ENCODE data around the gene NISCH. TPM values are rescaled to one million over a fixed set of nuclear protein-coding genes. Genes with fewer than 3 reads are reported as not detected.
"Not testable (repeated sequence)": the region's sequence is repeated elsewhere in the genome, so short reads cannot be mapped to it uniquely, and the experiment has no call there.

NISCH gene
- total RNA-seq, 1 experiment from 2014 or later, result 25.7 TPM

- DNase-seq (ENCODE audit: low spot score), result no peak
Observed at GRCh38 chr3:52525680-52526561, 70.5 kb downstream of the NISCH start.

- not testable (repeated sequence) for DNase-seq (ENCODE audit: low spot score)
Observed at GRCh38 chr3:52526671-52527038, 71.3 kb downstream of the NISCH start.

GRCh38 chr3:52527039-52527731, 71.8 kb downstream of the NISCH start:
- DNase-seq (ENCODE audit: low spot score), result no peak

- DNase-seq (ENCODE audit: low spot score), result no peak
Observed at GRCh38 chr3:52527732-52528585, 72.6 kb downstream of the NISCH start.

- no peak for DNase-seq (ENCODE audit: low spot score)
Observed at GRCh38 chr3:52528586-52529375, 73.4 kb downstream of the NISCH start.

GRCh38 chr3:52529376-52530333, 74.3 kb downstream of the NISCH start:
- no peak for DNase-seq (ENCODE audit: low spot score)

- no peak for DNase-seq (ENCODE audit: low spot score)
Observed at GRCh38 chr3:52530918-52531826, 75.8 kb downstream of the NISCH start.

- DNase-seq (ENCODE audit: low spot score), result no peak
Observed at GRCh38 chr3:52531860-52532516, 76.6 kb downstream of the NISCH start.

GRCh38 chr3:52532517-52532837, 77.1 kb downstream of the NISCH start:
- DNase-seq (ENCODE audit: low spot score), result peak; percentile 47

- no peak for DNase-seq (ENCODE audit: low spot score)
Observed at GRCh38 chr3:52532838-52533622, 77.6 kb downstream of the NISCH start.

GRCh38 chr3:52533623-52534280, 78.3 kb downstream of the NISCH start, which contains the start of gene NT5DC2:
TSS of gene NT5DC2 (minus strand) at chr3:52533857. CDS start at chr3:52533737, 120 bp downstream.
- peak; percentile 21 for DNase-seq (ENCODE audit: low spot score)

- DNase-seq (ENCODE audit: low spot score), result no peak
Observed at GRCh38 chr3:52534281-52535183, 79.1 kb downstream of the NISCH start.

GRCh38 chr3:52535411-52536111, 80.2 kb downstream of the NISCH start:
- no peak for DNase-seq (ENCODE audit: low spot score)

GRCh38 chr3:52536112-52536368, 80.6 kb downstream of the NISCH start:
- no peak for DNase-seq (ENCODE audit: low spot score)

GRCh38 chr3:52536369-52537164, 81.2 kb downstream of the NISCH start, which contains the start of gene UQCC5:
TSS of gene UQCC5 (plus strand) at chr3:52536605. CDS start at chr3:52536756, 151 bp downstream.
- DNase-seq (ENCODE audit: low spot score), result peak; percentile 95
